HG03066 (cell line): ENCODE data around the gene SPATA32.

Experiments used
- ATAC-seq: cut with Tn5 transposase; IDR thresholded peaks from one replicate; pipeline ENCODE4 v1.9.1; 2021; ENCODE audit warnings: low read depth; ENCODE audit not compliant: unreplicated experiment

The SPATA32 gene

GRCh38 chr17:45220079-45220478, 41.8 kb downstream of the SPATA32 start:
- ATAC-seq, result no peak

GRCh38 chr17:45218895-45219661, 42.8 kb downstream of the SPATA32 start:
- no peak for ATAC-seq
